OCI-LY7 (cell line): Measurements from ENCODE around the gene NODAL. TPM values are rescaled to one million over a fixed set of nuclear protein-coding genes. Genes with fewer than 3 reads are reported as not detected.
A peak's percentile ranks its signal among the peaks of the same experiment; 100 is the strongest.

Experiments
- BruUV-seq: library from RNA; stranded (reverse); fragments of 400-500 nt; replicated peaks from 2 replicates; lab custom pipeline; 2021; lab: Mats Ljungman, UMichigan
- CTCF ChIA-PET: fragments of 300-600 bp; sonication (Branson Sonifier 250); formaldehyde crosslinking; loops from one replicate; lab custom pipeline; 2022; ENCODE audit warnings: antibody characterized with exemption; ENCODE audit not compliant: unreplicated experiment; lab: Charles Lee
- POLR2A ChIA-PET: fragments of 300-600 bp; sonication (Branson Sonifier 250); formaldehyde crosslinking; loops from one replicate; lab custom pipeline; 2022; ENCODE audit warnings: antibody characterized with exemption; lab: Charles Lee
- DNase-seq: peaks from one replicate; pipeline ENCODE4 v3.0.0-alpha.2; 2015; ENCODE audit warnings: low spot score
- H2AFZ ChIP-seq: fragments of 200-600 bp; sonication (generic), shearing (Covaris generic); 2 replicates; pipeline ENCODE4 v1.6.1; 2014; ENCODE audit warnings: mild to moderate bottlenecking, antibody characterized with exemption, low read length, moderate library complexity
- H3K27ac ChIP-seq: fragments of 200-600 bp; sonication (generic); 2 replicates; pipeline ENCODE4 v1.5.1; 2014; ENCODE audit warnings: mixed run types, low read depth, mild to moderate bottlenecking, moderate library complexity, low read length, inconsistent platforms; ENCODE audit not compliant: poor library complexity, severe bottlenecking
- H3K36me3 ChIP-seq: fragments of 200-600 bp; sonication (generic); 2 replicates; pipeline ENCODE4 v1.6.1; 2014; ENCODE audit warnings: mild to moderate bottlenecking, antibody characterized with exemption, low read length, moderate library complexity, mixed read lengths; ENCODE audit not compliant: insufficient read depth
- H3K4me1 ChIP-seq: fragments of 200-600 bp; sonication (generic); 2 replicates; pipeline ENCODE4 v1.5.1; 2014; ENCODE audit warnings: mild to moderate bottlenecking, low read length; ENCODE audit not compliant: insufficient read depth, poor library complexity, severe bottlenecking
- H3K4me2 ChIP-seq: fragments of 200-600 bp; sonication (generic); 2 replicates; pipeline ENCODE4 v1.6.1; 2014; ENCODE audit warnings: mild to moderate bottlenecking, low read length
- H3K4me3 ChIP-seq: fragments of 200-600 bp; sonication (generic); 2 replicates; pipeline ENCODE4 v1.5.1; 2014; ENCODE audit warnings: mild to moderate bottlenecking, low read depth, low read length; ENCODE audit not compliant: poor library complexity, severe bottlenecking
- H3K79me2 ChIP-seq: fragments of 200-600 bp; sonication (generic); 2 replicates; pipeline ENCODE4 v1.6.1; 2016; ENCODE audit warnings: low read depth, mild to moderate bottlenecking, low read length, moderate library complexity, mixed read lengths; ENCODE audit not compliant: insufficient read depth
- H3K9me2 ChIP-seq: fragments of 200-600 bp; sonication (generic); 2 replicates; pipeline ENCODE4 v1.6.1; 2016; ENCODE audit warnings: mild to moderate bottlenecking, low read length, mixed read lengths; ENCODE audit not compliant: insufficient read depth
- H3K9me3 ChIP-seq: fragments of 200-600 bp; sonication (generic); 2 replicates; pipeline ENCODE4 v1.6.1; 2014; ENCODE audit warnings: mild to moderate bottlenecking, mixed run types, low read length, mixed read lengths
- H4K20me1 ChIP-seq: fragments of 200-600 bp; sonication (generic); 2 replicates; pipeline ENCODE4 v1.6.1; 2014; ENCODE audit warnings: mild to moderate bottlenecking, antibody characterized with exemption, low read length, moderate library complexity, mixed read lengths; ENCODE audit not compliant: insufficient read depth
- CTCF ChIP-seq: fragments of 200-600 bp; sonication (generic); conservative IDR thresholded peaks from 2 replicates; pipeline ENCODE4 v1.5.1; 2014; ENCODE audit warnings: mild to moderate bottlenecking, antibody characterized with exemption, low read length, moderate library complexity, mixed read lengths
- EZH2phosphoT487 ChIP-seq: fragments of 200-600 bp; sonication (generic); IDR thresholded peaks from 2 replicates; pipeline ENCODE4 v1.6.1; 2018; ENCODE audit warnings: low read depth, borderline replicate concordance, mild to moderate bottlenecking, mixed run types, antibody characterized with exemption, low read length, moderate library complexity, mixed read lengths
- intact Hi-C: fragments of 100-400 bp; cut with micrococcal nuclease; formaldehyde crosslinking; loops from one replicate; pipeline ENCODE4 v1.10.0; 2022; ENCODE audit not compliant: unreplicated experiment
- total RNA-seq, 2 experiments: library from RNA; depleted of rRNA in 1 of 2; stranded (reverse); fragments of >200 nt in 1 of 2; shearing (Covaris generic) in 1 of 2; gene quantifications; 2 replicates each; pipeline ENCODE4 v1.2.3, GENCODE V29; 2014 to 2022

Gene NODAL
- total RNA-seq, 2 experiments from 2014 or later: not detected

GRCh38 chr10:70480239-70480861, 38.9 kb upstream of the NODAL start:
- H3K9me2 ChIP-seq: no peaks in the 10 kb centered on the region
- ChIA-PET POLR2A (interaction anchor here (0.5 to 5.8 kb wide), 7 partner anchors 9 to 36 kb away, joined by 3 to 35 read pairs (median 5); no protein-coding TSS in a partner anchor), CTCF (interaction anchor here (0.6 to 1.1 kb wide), 4 partner anchors 13 to 895 kb away, joined by 3 to 4 read pairs (median 4); no protein-coding TSS in a partner anchor)
- peaks cover 65% of the 10 kb centered on the region for H3K4me1 ChIP-seq
- H3K36me3 ChIP-seq: peaks cover 56% of the 10 kb centered on the region
- no peaks in the 10 kb centered on the region for H3K9me3 ChIP-seq
- H3K4me3 ChIP-seq: peak overlapping the region; percentile 95
- TF ChIP-seq EZH2phosphoT487: no peak
- TF ChIP-seq CTCF: no peak
- H3K79me2 ChIP-seq: peaks cover 63% of the 10 kb centered on the region
- intact Hi-C loops: loop anchor here (1.0 kb wide), 2 partner anchors 10 to 29 kb away; no protein-coding TSS in a partner anchor
- peak overlapping the region; percentile 74 for H3K27ac ChIP-seq
- H3K4me2 ChIP-seq: peak overlapping the region; percentile 82
- no TSS peak for BruUV-seq
- H2AFZ ChIP-seq: no peak overlapping the region
- peaks cover 21% of the 10 kb centered on the region; the same call in 1 of the 2 replicates for H4K20me1 ChIP-seq
- peak; percentile 86 for DNase-seq

- Histone ChIP-seq H3K4me1 (peaks cover 65% of the 10 kb centered on the region), H2AFZ (no peak overlapping the region), H3K36me3 (peaks cover 50% of the 10 kb centered on the region), H3K4me2 (peak overlapping the region; percentile 82), H3K9me2 (no peaks in the 10 kb centered on the region), H3K4me3 (peak overlapping the region; percentile 95), H3K27ac (peak overlapping the region; percentile 74), H3K79me2 (peaks cover 58% of the 10 kb centered on the region), H3K9me3 (no peaks in the 10 kb centered on the region), H4K20me1 (peaks cover 21% of the 10 kb centered on the region; the same call in 1 of the 2 replicates)
- intact Hi-C loops: loop anchor here (1.0 kb wide), 4 partner anchors 11 to 61 kb away; no protein-coding TSS in a partner anchor
- TSS peak; percentile 40 for BruUV-seq
- CTCF ChIA-PET: interaction anchor here (0.6 to 1.3 kb wide), 4 partner anchors 19 to 57 kb away, joined by 3 to 4 read pairs (median 4); no protein-coding TSS in a partner anchor
- POLR2A ChIA-PET: interaction anchor here (0.5 to 5.8 kb wide), 8 partner anchors 9 to 76 kb away, joined by 3 to 35 read pairs (median 4); no protein-coding TSS in a partner anchor
- DNase-seq: no peak
- TF ChIP-seq CTCF (peak; percentile 35; the same call in 1 of the 2 replicates), EZH2phosphoT487 (no peak)
Observed at GRCh38 chr10:70479626-70480238, 38.3 kb upstream of the NODAL start.
